GM12878 (cell line): Measurements from ENCODE around the gene FSD1L.
"Not testable (repeated sequence)": the region's sequence is repeated elsewhere in the genome, so short reads cannot be mapped to it uniquely, and the experiment has no call there.

ENCODE experiments used
- HDGF ChIP-seq: fragments of 450-650 bp; IDR thresholded peaks from 2 replicates; pipeline ENCODE4 v1.6.1; 2016; ENCODE audit warnings: antibody characterized with exemption
- NR2C2 ChIP-seq: IDR thresholded peaks from 2 replicates; pipeline ENCODE4 v1.6.1; 2011; ENCODE audit warnings: borderline replicate concordance, low read depth; ENCODE audit not compliant: control insufficient read depth, insufficient read length
- POLR2AphosphoS2 ChIP-seq: IDR thresholded peaks from 2 replicates; pipeline ENCODE4 v1.6.1; 2011; ENCODE audit warnings: low read depth, mild to moderate bottlenecking, low read length, improper control_type of control experiment, moderate library complexity
- RBBP5 ChIP-seq: fragments of 200-600 bp; sonication (generic); conservative IDR thresholded peaks from 2 replicates; pipeline ENCODE4 v1.6.1; 2016
- RFX5 ChIP-seq: IDR thresholded peaks from 2 replicates; pipeline ENCODE4 v1.6.1; 2011; ENCODE audit warnings: low read depth, low read length, improper control_type of control experiment
- SIN3A ChIP-seq: IDR thresholded peaks from 2 replicates; pipeline ENCODE4 v1.6.1; 2012; ENCODE audit warnings: low read depth, low read length, improper control_type of control experiment
- SMAD1 ChIP-seq: fragments of 450-650 bp; IDR thresholded peaks from 2 replicates; pipeline ENCODE4 v1.6.1; 2018; ENCODE audit warnings: mild to moderate bottlenecking, low read depth; ENCODE audit not compliant: partially characterized antibody
- YY1 ChIP-seq: IDR thresholded peaks from 2 replicates; pipeline ENCODE4 v1.6.1; 2011; ENCODE audit warnings: low read depth, mild to moderate bottlenecking, low read length
- TF ChIP-seq, protein P1 (sequence below), 3 experiments: IDR thresholded peaks in 2 of 3; conservative IDR thresholded peaks in 1 of 3; 2 replicates each; pipeline ENCODE4 v1.5.1; 2011; ENCODE audit warnings: low read depth in 3 of 3, low read length in 3 of 3, mild to moderate bottlenecking in 3 of 3, control low read depth in 2 of 3, moderate library complexity in 2 of 3, inconsistent platforms in 1 of 3, mixed read lengths in 1 of 3; ENCODE audit not compliant: control insufficient read depth in 2 of 3, insufficient read depth in 1 of 3; ENCODE audit errors: extremely low read depth in 1 of 3
- TF ChIP-seq, protein P2 (sequence below): IDR thresholded peaks from 2 replicates; pipeline ENCODE4 v1.6.1; 2012; ENCODE audit warnings: low read length, inconsistent platforms

DNA sequence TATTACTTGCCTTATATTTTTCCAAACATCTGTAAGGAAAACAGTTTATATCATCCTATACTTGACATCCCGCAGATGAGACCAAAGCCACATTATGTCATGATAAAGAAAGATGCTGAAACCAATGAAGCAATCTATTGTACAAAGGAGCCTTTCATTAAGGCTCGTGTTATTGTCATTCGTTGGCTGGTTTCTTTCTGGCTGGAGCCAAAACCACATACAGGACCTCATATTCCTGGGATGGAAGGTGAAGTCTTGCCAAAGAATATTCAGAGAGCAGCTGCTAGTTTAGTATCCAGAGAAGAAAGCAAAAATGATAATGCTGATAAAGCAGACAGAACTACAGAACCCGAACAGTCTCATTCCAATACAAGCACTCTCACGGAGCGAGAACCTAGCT, 73.2 kb downstream of the FSD1L start:
- TF ChIP-seq, protein P1, sequence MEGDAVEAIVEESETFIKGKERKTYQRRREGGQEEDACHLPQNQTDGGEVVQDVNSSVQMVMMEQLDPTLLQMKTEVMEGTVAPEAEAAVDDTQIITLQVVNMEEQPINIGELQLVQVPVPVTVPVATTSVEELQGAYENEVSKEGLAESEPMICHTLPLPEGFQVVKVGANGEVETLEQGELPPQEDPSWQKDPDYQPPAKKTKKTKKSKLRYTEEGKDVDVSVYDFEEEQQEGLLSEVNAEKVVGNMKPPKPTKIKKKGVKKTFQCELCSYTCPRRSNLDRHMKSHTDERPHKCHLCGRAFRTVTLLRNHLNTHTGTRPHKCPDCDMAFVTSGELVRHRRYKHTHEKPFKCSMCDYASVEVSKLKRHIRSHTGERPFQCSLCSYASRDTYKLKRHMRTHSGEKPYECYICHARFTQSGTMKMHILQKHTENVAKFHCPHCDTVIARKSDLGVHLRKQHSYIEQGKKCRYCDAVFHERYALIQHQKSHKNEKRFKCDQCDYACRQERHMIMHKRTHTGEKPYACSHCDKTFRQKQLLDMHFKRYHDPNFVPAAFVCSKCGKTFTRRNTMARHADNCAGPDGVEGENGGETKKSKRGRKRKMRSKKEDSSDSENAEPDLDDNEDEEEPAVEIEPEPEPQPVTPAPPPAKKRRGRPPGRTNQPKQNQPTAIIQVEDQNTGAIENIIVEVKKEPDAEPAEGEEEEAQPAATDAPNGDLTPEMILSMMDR (IDR thresholded peaks at IDR 0.05 in 2 of 3, conservative IDR thresholded peaks at IDR 0.05 in 1 of 3; ENCODE audit: control insufficient read depth in 2 of 3, extremely low read depth in 1 of 3, insufficient read depth in 1 of 3, low read depth in 3 of 3, low read length in 3 of 3), result not testable (repeated sequence)
- TF ChIP-seq RFX5, SMAD1, HDGF, SIN3A, NR2C2, YY1, POLR2AphosphoS2, RBBP5: not testable (repeated sequence)
- TF ChIP-seq, protein P2, sequence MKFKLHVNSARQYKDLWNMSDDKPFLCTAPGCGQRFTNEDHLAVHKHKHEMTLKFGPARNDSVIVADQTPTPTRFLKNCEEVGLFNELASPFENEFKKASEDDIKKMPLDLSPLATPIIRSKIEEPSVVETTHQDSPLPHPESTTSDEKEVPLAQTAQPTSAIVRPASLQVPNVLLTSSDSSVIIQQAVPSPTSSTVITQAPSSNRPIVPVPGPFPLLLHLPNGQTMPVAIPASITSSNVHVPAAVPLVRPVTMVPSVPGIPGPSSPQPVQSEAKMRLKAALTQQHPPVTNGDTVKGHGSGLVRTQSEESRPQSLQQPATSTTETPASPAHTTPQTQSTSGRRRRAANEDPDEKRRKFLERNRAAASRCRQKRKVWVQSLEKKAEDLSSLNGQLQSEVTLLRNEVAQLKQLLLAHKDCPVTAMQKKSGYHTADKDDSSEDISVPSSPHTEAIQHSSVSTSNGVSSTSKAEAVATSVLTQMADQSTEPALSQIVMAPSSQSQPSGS, result not testable (repeated sequence)
